ENCODE data around the gene SPRR2F. TPM values are rescaled to one million over a fixed set of nuclear protein-coding genes. Genes with fewer than 3 reads are reported as not detected.

Gene SPRR2F, protein sequence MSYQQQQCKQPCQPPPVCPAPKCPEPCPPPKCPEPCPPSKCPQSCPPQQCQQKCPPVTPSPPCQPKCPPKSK
- total RNA-seq: not detected in 2 replicates

DNA sequence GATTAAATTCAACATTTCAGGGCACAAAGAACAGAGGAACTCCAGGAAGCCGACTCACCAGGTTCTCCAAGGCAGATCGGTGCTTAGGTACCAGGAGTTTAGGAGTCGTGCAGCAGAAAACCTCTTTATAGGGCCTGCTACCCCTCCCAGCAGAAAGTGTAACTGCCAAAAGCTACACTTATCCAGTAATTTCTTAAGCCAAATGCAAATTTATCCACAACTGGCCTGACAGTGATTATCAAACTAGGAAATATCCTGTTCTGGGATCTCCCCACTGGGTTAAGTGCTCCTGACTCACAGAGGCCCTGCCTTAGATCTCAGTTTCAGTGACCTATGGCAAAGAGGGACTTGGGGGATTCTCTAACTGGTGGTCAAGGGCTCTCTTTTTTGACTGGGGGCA lies at the start of gene SPRR2F:
Gene SPRR2F (minus strand): TSS at position 101 of the 400 bp plus-strand sequence. CDS start 783 bp downstream, outside the sequence.
- no peak for DNase-seq (ENCODE audit: low read depth)
- Histone ChIP-seq H3K36me3 (ENCODE audit: control insufficient read depth, insufficient read depth, low read length) (no peaks in the 10 kb centered on the region), H3K27me3 (ENCODE audit: control insufficient read depth, insufficient read depth, low read length) (no peaks in the 10 kb centered on the region), H3K4me3 (ENCODE audit: low read depth, low read length) (no peak within 1 kb of the TSS)
- TF ChIP-seq, protein P1, sequence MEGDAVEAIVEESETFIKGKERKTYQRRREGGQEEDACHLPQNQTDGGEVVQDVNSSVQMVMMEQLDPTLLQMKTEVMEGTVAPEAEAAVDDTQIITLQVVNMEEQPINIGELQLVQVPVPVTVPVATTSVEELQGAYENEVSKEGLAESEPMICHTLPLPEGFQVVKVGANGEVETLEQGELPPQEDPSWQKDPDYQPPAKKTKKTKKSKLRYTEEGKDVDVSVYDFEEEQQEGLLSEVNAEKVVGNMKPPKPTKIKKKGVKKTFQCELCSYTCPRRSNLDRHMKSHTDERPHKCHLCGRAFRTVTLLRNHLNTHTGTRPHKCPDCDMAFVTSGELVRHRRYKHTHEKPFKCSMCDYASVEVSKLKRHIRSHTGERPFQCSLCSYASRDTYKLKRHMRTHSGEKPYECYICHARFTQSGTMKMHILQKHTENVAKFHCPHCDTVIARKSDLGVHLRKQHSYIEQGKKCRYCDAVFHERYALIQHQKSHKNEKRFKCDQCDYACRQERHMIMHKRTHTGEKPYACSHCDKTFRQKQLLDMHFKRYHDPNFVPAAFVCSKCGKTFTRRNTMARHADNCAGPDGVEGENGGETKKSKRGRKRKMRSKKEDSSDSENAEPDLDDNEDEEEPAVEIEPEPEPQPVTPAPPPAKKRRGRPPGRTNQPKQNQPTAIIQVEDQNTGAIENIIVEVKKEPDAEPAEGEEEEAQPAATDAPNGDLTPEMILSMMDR (IDR thresholded peaks at IDR 0.05; ENCODE audit: insufficient read depth, low read length, poor library complexity, severe bottlenecking): no peak

GRCh38 chr1:153155541-153155940 lies 42.2 kb upstream of the SPRR2F start:
- Histone ChIP-seq H3K27me3 (ENCODE audit: control insufficient read depth, insufficient read depth, low read length) (no peaks in the 10 kb centered on the region), H3K4me3 (ENCODE audit: low read depth, low read length) (no peak overlapping the region), H3K36me3 (ENCODE audit: control insufficient read depth, insufficient read depth, low read length) (no peaks in the 10 kb centered on the region)
- TF ChIP-seq, protein P1 (IDR thresholded peaks at IDR 0.05; ENCODE audit: insufficient read depth, low read length, poor library complexity, severe bottlenecking): no peak
- DNase-seq (ENCODE audit: low read depth): no peak

- TF ChIP-seq, protein P1 (IDR thresholded peaks at IDR 0.05; ENCODE audit: insufficient read depth, low read length, poor library complexity, severe bottlenecking): no peak
- no peaks in the 10 kb centered on the region for H3K36me3 ChIP-seq (ENCODE audit: control insufficient read depth, insufficient read depth, low read length)
- DNase-seq (ENCODE audit: low read depth): no peak
- no peaks in the 10 kb centered on the region for H3K27me3 ChIP-seq (ENCODE audit: control insufficient read depth, insufficient read depth, low read length)
- H3K4me3 ChIP-seq (ENCODE audit: low read depth, low read length): no peak overlapping the region
Measured at GRCh38 chr1:153152481-153152880, 39.2 kb upstream of the SPRR2F start.

- no peaks in the 10 kb centered on the region for H3K27me3 ChIP-seq (ENCODE audit: control insufficient read depth, insufficient read depth, low read length)
- no peaks in the 10 kb centered on the region for H3K36me3 ChIP-seq (ENCODE audit: control insufficient read depth, insufficient read depth, low read length)
- DNase-seq (ENCODE audit: low read depth): no peak
- TF ChIP-seq, protein P1 (IDR thresholded peaks at IDR 0.05; ENCODE audit: insufficient read depth, low read length, poor library complexity, severe bottlenecking): no peak
- H3K4me3 ChIP-seq (ENCODE audit: low read depth, low read length): no peak within 1 kb of the TSS
Measured at GRCh38 chr1:153150846-153151245, 37.5 kb upstream of the SPRR2F start, which contains the start of gene SPRR2G. Gene SPRR2G (minus strand): TSS chr1:153150890. CDS start chr1:153150110, 780 bp downstream.

- Histone ChIP-seq H3K27me3 (ENCODE audit: control insufficient read depth, insufficient read depth, low read length) (no peaks in the 10 kb centered on the region), H3K36me3 (ENCODE audit: control insufficient read depth, insufficient read depth, low read length) (no peaks in the 10 kb centered on the region)
- DNase-seq (ENCODE audit: low read depth): no peak
Measured at GRCh38 chr1:153141377-153141776, 28.1 kb upstream of the SPRR2F start.

More at GRCh38 chr1:153141377-153141776, 28.1 kb upstream of the SPRR2F start:
- no peak overlapping the region for H3K4me3 ChIP-seq (ENCODE audit: low read depth, low read length)
- TF ChIP-seq, protein P1 (IDR thresholded peaks at IDR 0.05; ENCODE audit: insufficient read depth, low read length, poor library complexity, severe bottlenecking): no peak

All from kidney epithelial cell (primary cell).